GM12878 (cell line): ENCODE measurements around the gene PTGDR2. TPM values are rescaled to one million over a fixed set of nuclear protein-coding genes. Genes with fewer than 3 reads are reported as not detected.

Experiments
- ATAC-seq: fragments of 200-7000 bp; cut with Tn5 transposase; 3 replicates; pipeline ENCODE4 v1.9.1; 2020; ENCODE audit warnings: mild to moderate bottlenecking, moderate library complexity
- BruUV-seq: library from RNA; stranded (reverse); fragments of 400-500 nt; replicated peaks from 2 replicates; lab custom pipeline; 2021; lab: Mats Ljungman, UMichigan
- CTCF ChIA-PET: fragments of 300-600 bp; sonication (Branson Sonifier 250); formaldehyde crosslinking; extraction: SDS; loops from one replicate; lab custom pipeline; 2021; ENCODE audit warnings: inconsistent platforms; lab: Yijun Ruan, JAX
- POLR2A ChIA-PET: fragments of 350-600 bp; formaldehyde crosslinking; extraction: SDS; loops from one replicate; lab custom pipeline; 2021; ENCODE audit warnings: inconsistent platforms; lab: Charles Lee
- RAD21 ChIA-PET: fragments of 300-600 bp; sonication (Branson Sonifier 250); formaldehyde crosslinking; loops from one replicate; lab custom pipeline; 2023; ENCODE audit warnings: antibody characterized with exemption; ENCODE audit not compliant: unreplicated experiment; lab: Charles Lee
- SMC1A ChIA-PET: fragments of 300-600 bp; sonication (Branson Sonifier 250); formaldehyde crosslinking; loops from one replicate; lab custom pipeline; 2023; ENCODE audit not compliant: unreplicated experiment, uncharacterized antibody; lab: Charles Lee
- DNase-seq: peaks from one replicate; pipeline ENCODE4 v3.0.0-alpha.2; 2011; ENCODE audit warnings: low read depth, low spot score
- FAIRE-seq: peaks from 3 replicates; lab custom pipeline; 2011; peaks lifted over from hg19 to GRCh38; lab: Jason Lieb, UNC
- H2AFZ ChIP-seq: 2 replicates; pipeline ENCODE4 v1.6.0; 2011; ENCODE audit warnings: low read depth, low read length, control low read depth; ENCODE audit not compliant: control insufficient read depth
- H3K27ac ChIP-seq: 2 replicates; pipeline ENCODE4 v1.5.1; 2011; ENCODE audit warnings: control low read depth; ENCODE audit not compliant: control insufficient read depth, insufficient read depth
- H3K27me3 ChIP-seq, 2 experiments: replicated peaks in 1 of 2; 2 replicates each; pipeline versions ENCODE4 v1.6.0 to v1.6.1; 2011; ENCODE audit warnings: low read length in 1 of 2; ENCODE audit not compliant: control insufficient read depth in 2 of 2, insufficient read depth in 2 of 2
- H3K36me3 ChIP-seq, 2 experiments: 2 replicates each; pipeline ENCODE4 v1.5.1; 2011; ENCODE audit warnings: low read length in 1 of 2; ENCODE audit not compliant: control insufficient read depth in 2 of 2, insufficient read depth in 2 of 2
- H3K4me1 ChIP-seq: 2 replicates; pipeline ENCODE4 v1.6.1; 2011; ENCODE audit warnings: mild to moderate bottlenecking, low read length, moderate library complexity, mixed read lengths; ENCODE audit not compliant: control insufficient read depth, insufficient read depth
- H3K4me2 ChIP-seq: 2 replicates; pipeline ENCODE4 v1.6.0; 2011; ENCODE audit warnings: control low read depth; ENCODE audit not compliant: control insufficient read depth, insufficient read depth
- H3K4me3 ChIP-seq: fragments of 200-600 bp; sonication (generic); 2 replicates; pipeline ENCODE4 v1.5.1; 2016
- H3K79me2 ChIP-seq: 2 replicates; pipeline ENCODE4 v1.6.0; 2011; ENCODE audit warnings: low read length; ENCODE audit not compliant: control insufficient read depth, insufficient read depth
- H3K9ac ChIP-seq: 2 replicates; pipeline ENCODE4 v1.8.0; 2011; ENCODE audit warnings: low read length, control low read depth, mixed read lengths; ENCODE audit not compliant: control insufficient read depth, insufficient read depth
- H3K9me3 ChIP-seq: replicated peaks from 3 replicates; pipeline ENCODE4 v1.5.1; 2011; ENCODE audit warnings: mild to moderate bottlenecking, low read length; ENCODE audit not compliant: control insufficient read depth, insufficient read depth
- H4K20me1 ChIP-seq: 2 replicates; pipeline ENCODE4 v1.6.0; 2011; ENCODE audit not compliant: control insufficient read depth, insufficient read depth
- BHLHE40 ChIP-seq, 2 experiments: fragments of 450-650 bp in 1 of 2; IDR thresholded peaks; 2 replicates each; pipeline ENCODE4 v1.6.1; 2011 to 2017; ENCODE audit warnings: low read depth in 2 of 2, borderline replicate concordance in 1 of 2, improper control_type of control experiment in 1 of 2, low read length in 1 of 2, mild to moderate bottlenecking in 1 of 2
- CBX3 ChIP-seq: fragments of 200-600 bp; sonication (generic); IDR thresholded peaks from 2 replicates; pipeline ENCODE4 v1.6.1; 2016; ENCODE audit warnings: low read depth, borderline replicate concordance
- E4F1 ChIP-seq: fragments of 450-650 bp; IDR thresholded peaks from 2 replicates; pipeline ENCODE4 v1.6.1; 2018; ENCODE audit warnings: borderline replicate concordance, mild to moderate bottlenecking; ENCODE audit not compliant: partially characterized antibody
- HCFC1 ChIP-seq: fragments of 150-350 bp; IDR thresholded peaks from 2 replicates; pipeline ENCODE4 v1.6.1; 2014; ENCODE audit warnings: low read length
- MEF2B ChIP-seq: fragments of 450-650 bp; IDR thresholded peaks from 2 replicates; pipeline ENCODE4 v1.6.1; 2018; ENCODE audit warnings: mild to moderate bottlenecking, moderate library complexity; ENCODE audit not compliant: partially characterized antibody, poor library complexity, severe bottlenecking
- NFIC ChIP-seq: IDR thresholded peaks from 2 replicates; pipeline ENCODE4 v1.6.1; 2012; ENCODE audit warnings: low read depth, mild to moderate bottlenecking, inconsistent platforms, low read length, moderate library complexity
- RAD51 ChIP-seq: fragments of 450-650 bp; IDR thresholded peaks from 2 replicates; pipeline ENCODE4 v1.6.1; 2016; ENCODE audit warnings: moderate library complexity, mild to moderate bottlenecking, inconsistent platforms
- TAF1 ChIP-seq: IDR thresholded peaks from 2 replicates; pipeline ENCODE4 v1.6.1; 2011; ENCODE audit warnings: mild to moderate bottlenecking, low read depth, low read length, borderline replicate concordance
- WGBS: methylation state at CpG from one replicate; pipeline ENCODE4 v1.1.6; 2016; ENCODE audit warnings: low lambda C conversion rate; ENCODE audit not compliant: insufficient replicate concordance, insufficient coverage; ENCODE audit errors: missing lambda C conversion rate; 5-methylcytosine and 5-hydroxymethylcytosine counted together
- in situ Hi-C: fragments of 300-500 bp; cut with MboI; formaldehyde crosslinking; loops from 9 replicates; pipeline ENCODE4 v1.14.3; 2018; ENCODE audit warnings: mixed read lengths
- intact Hi-C: fragments of 100-400 bp; cut with micrococcal nuclease; formaldehyde crosslinking; loops from one replicate; pipeline ENCODE4 v1.14.2; 2022; ENCODE audit not compliant: unreplicated experiment
- polyA plus RNA-seq, 11 experiments: library from polyadenylated mRNA; depleted of rRNA in 4 of 11; unstranded in 6 of 11; stranded (reverse) in 5 of 11; fragments of >200 nt; fragmentation: Nextera tagmentation in 4 of 11; fragmentation: Illumina TruSeq in 1 of 11; extraction: Ambion mirVana in 4 of 11; extraction: Trizol in 1 of 11; gene quantifications; 1 replicate in 1 of 11; 2 replicates in 10 of 11; pipeline versions ENCODE4 v1.2.1 to v1.2.3, GENCODE V29; 2011 to 2016; ENCODE audit warnings: inconsistent platforms in 2 of 11, missing spikeins in 2 of 11, low read depth in 1 of 11
- total RNA-seq, 4 experiments: library from RNA; depleted of rRNA in 3 of 4; stranded (reverse); fragments of >200 nt in 3 of 4; fragmentation: Illumina TruSeq in 1 of 4; extraction: Trizol in 1 of 4; gene quantifications; 2 replicates each; pipeline versions ENCODE4 v1.2.1 to v1.2.3, GENCODE V29; 2013 to 2021

Gene PTGDR2
- total and polyA plus RNA-seq, 10 of the 15 experiments (the other 5 are each of a cell fraction or from before 2014, with no cell fraction given) = 0.01 to 0.28 (median 0.15) TPM; not detected in 6

- no peaks in the 10 kb centered on the region for H4K20me1 ChIP-seq
- H3K4me1 ChIP-seq = no peaks in the 10 kb centered on the region
- H3K36me3 ChIP-seq = no peaks in the 10 kb centered on the region
- H3K27ac ChIP-seq = no peak overlapping the region
- DNase-seq = no peak
- no peaks in the 10 kb centered on the region for H3K79me2 ChIP-seq
- WGBS = 92% methylated on average over 2 of the region's 2 CpGs
- no peak overlapping the region for H3K4me2 ChIP-seq
- ChIA-PET RAD21 (no interaction called here), POLR2A (no interaction called here), SMC1A (no interaction called here), CTCF (interaction anchor here (1.1 to 1.4 kb wide), 2 partner anchors 35 to 39 kb away, joined by 3 to 5 read pairs; no protein-coding TSS in a partner anchor)
- no peak overlapping the region for H3K9ac ChIP-seq
- H3K9me3 ChIP-seq = peaks cover 9% of the 10 kb centered on the region
- no peak for ATAC-seq
- in situ Hi-C loops (no loop called here), intact Hi-C loops (no loop called here)
- no TSS peak for BruUV-seq
- no peak for FAIRE-seq
- no peak overlapping the region for H3K4me3 ChIP-seq
- H2AFZ ChIP-seq = no peak overlapping the region
- H3K27me3 ChIP-seq = no peaks in the 10 kb centered on the region
- no peak for TF ChIP-seq MEF2B
- TF ChIP-seq TAF1 = no peak
- TF ChIP-seq CBX3 = no peak
- TF ChIP-seq NFIC = no peak
- TF ChIP-seq HCFC1 = no peak
- TF ChIP-seq BHLHE40 (IDR thresholded peaks at IDR 0.05; ENCODE audit: borderline replicate concordance in 1 of 2, low read depth in 2 of 2, low read length in 1 of 2) = no peak
- TF ChIP-seq E4F1 = no peak
- TF ChIP-seq RAD51 = no peak
Observed at GRCh38 chr11:60814112-60814511, 41.6 kb downstream of the PTGDR2 start.
